ENCODE measurements around the gene SETD3.

DNA sequence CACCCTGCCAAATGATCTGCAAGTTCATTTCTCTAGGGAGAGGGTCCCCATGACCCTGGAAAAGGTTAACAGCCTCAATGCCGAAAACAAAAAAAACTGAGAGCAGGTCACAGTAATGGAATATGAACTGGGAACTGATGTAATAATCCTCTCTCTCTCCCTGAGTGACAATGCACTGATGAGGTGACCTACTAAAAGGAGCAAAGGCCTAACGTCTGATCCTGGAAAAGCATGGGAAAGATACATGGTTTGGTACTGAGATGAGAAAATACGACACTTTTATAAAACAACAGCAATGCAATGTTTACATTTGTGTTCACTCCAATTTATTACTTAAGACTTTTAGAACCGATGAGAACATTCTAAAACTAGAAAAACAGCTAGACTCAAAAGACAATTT lies 27.7 kb downstream of the SETD3 start:
- TF ChIP-seq, protein P1, sequence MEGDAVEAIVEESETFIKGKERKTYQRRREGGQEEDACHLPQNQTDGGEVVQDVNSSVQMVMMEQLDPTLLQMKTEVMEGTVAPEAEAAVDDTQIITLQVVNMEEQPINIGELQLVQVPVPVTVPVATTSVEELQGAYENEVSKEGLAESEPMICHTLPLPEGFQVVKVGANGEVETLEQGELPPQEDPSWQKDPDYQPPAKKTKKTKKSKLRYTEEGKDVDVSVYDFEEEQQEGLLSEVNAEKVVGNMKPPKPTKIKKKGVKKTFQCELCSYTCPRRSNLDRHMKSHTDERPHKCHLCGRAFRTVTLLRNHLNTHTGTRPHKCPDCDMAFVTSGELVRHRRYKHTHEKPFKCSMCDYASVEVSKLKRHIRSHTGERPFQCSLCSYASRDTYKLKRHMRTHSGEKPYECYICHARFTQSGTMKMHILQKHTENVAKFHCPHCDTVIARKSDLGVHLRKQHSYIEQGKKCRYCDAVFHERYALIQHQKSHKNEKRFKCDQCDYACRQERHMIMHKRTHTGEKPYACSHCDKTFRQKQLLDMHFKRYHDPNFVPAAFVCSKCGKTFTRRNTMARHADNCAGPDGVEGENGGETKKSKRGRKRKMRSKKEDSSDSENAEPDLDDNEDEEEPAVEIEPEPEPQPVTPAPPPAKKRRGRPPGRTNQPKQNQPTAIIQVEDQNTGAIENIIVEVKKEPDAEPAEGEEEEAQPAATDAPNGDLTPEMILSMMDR (IDR thresholded peaks at IDR 0.05), result no peak
- TF ChIP-seq POLR2A (IDR thresholded peaks at IDR 0.05), result no peak

Data from right lobe of liver (tissue), 4 donors.